Mesodermal cell (in vitro differentiated cells): ENCODE results near the gene RNF112.

Experiments
- H3K27ac ChIP-seq: 2 replicates; pipeline ENCODE4 v1.7.0; 2013; ENCODE audit warnings: mild to moderate bottlenecking, low read depth, low read length, moderate library complexity; ENCODE audit not compliant: severe bottlenecking
- H3K36me3 ChIP-seq: 2 replicates; pipeline ENCODE4 v1.7.1; 2013; ENCODE audit warnings: mild to moderate bottlenecking, low read length, moderate library complexity; ENCODE audit not compliant: control insufficient read depth, insufficient read depth
- H3K4me1 ChIP-seq: one replicate; pipeline ENCODE4 v1.7.1; 2013; ENCODE audit warnings: mild to moderate bottlenecking, low read length; ENCODE audit not compliant: insufficient read depth, control insufficient read depth, poor library complexity, severe bottlenecking
- H3K4me3 ChIP-seq: 2 replicates; pipeline ENCODE4 v1.7.0; 2013; ENCODE audit warnings: low read length, control low read depth, mild to moderate bottlenecking; ENCODE audit not compliant: insufficient read depth, poor library complexity, severe bottlenecking; ENCODE audit errors: extremely low read depth
- H3K9me3 ChIP-seq: 2 replicates; pipeline ENCODE4 v1.7.1; 2013; ENCODE audit warnings: mild to moderate bottlenecking, low read length, moderate library complexity; ENCODE audit not compliant: control insufficient read depth
- WGBS, 2 experiments: methylation state at CpG; one replicate each; pipeline ENCODE4 v1.1.5; 2013; ENCODE audit warnings: missing lambda C conversion rate in 2 of 2; ENCODE audit not compliant: insufficient coverage in 2 of 2; 5-methylcytosine and 5-hydroxymethylcytosine counted together

Gene RNF112

GRCh38 chr17:19366637-19366972, 44.4 kb upstream of the RNF112 start:
- WGBS, 2 experiments, result 89 to 94% methylated on average over 4 to 5 of the region's 5 CpGs
- Histone ChIP-seq H3K4me3 (no peak overlapping the region), H3K9me3 (no peaks in the 10 kb centered on the region)

GRCh38 chr17:19368229-19368628, 42.8 kb upstream of the RNF112 start:
- no peaks in the 10 kb centered on the region for H3K36me3 ChIP-seq
- H3K27ac ChIP-seq, result no peak overlapping the region
- WGBS, 2 experiments, result 95 to 97% methylated on average over 4 of the region's 4 CpGs
- H3K4me1 ChIP-seq, result peaks cover 7% of the 10 kb centered on the region
- no peaks in the 10 kb centered on the region for H3K9me3 ChIP-seq
- no peak overlapping the region for H3K4me3 ChIP-seq

More at GRCh38 chr17:19366637-19366972, 44.4 kb upstream of the RNF112 start:
- Histone ChIP-seq H3K27ac (no peak overlapping the region), H3K4me1 (peaks cover 8% of the 10 kb centered on the region), H3K36me3 (no peaks in the 10 kb centered on the region)

- no peak overlapping the region for H3K4me3 ChIP-seq
- no peak overlapping the region for H3K27ac ChIP-seq
- H3K36me3 ChIP-seq, result no peaks in the 10 kb centered on the region
- H3K9me3 ChIP-seq, result no peaks in the 10 kb centered on the region
- peaks cover 6% of the 10 kb centered on the region for H3K4me1 ChIP-seq
- 96% methylated on average over 11 to 13 of the region's 16 CpGs for WGBS, 2 experiments
These were observed 41.8 kb upstream of the RNF112 start for GRCh38 chr17:19369107-19369778.

- H3K36me3 ChIP-seq, result no peaks in the 10 kb centered on the region
- H3K4me3 ChIP-seq, result no peak overlapping the region
- H3K9me3 ChIP-seq, result no peaks in the 10 kb centered on the region
- 92 to 93% methylated on average over 8 to 9 of the region's 12 CpGs for WGBS, 2 experiments
- no peak overlapping the region for H3K27ac ChIP-seq
- peaks cover 3% of the 10 kb centered on the region for H3K4me1 ChIP-seq
These were observed 41.1 kb upstream of the RNF112 start for GRCh38 chr17:19369846-19370492.

- Histone ChIP-seq H3K36me3 (no peaks in the 10 kb centered on the region), H3K27ac (no peak overlapping the region)
- 86 to 98% methylated on average over 5 to 7 of the region's 7 CpGs for WGBS, 2 experiments
These were observed 40.5 kb upstream of the RNF112 start for GRCh38 chr17:19370493-19370960.

GRCh38 chr17:19371259-19372010, 39.6 kb upstream of the RNF112 start:
- Histone ChIP-seq H3K4me1 (peaks cover 3% of the 10 kb centered on the region), H3K27ac (no peak overlapping the region), H3K4me3 (no peak overlapping the region), H3K9me3 (no peaks in the 10 kb centered on the region), H3K36me3 (no peaks in the 10 kb centered on the region)
- 83 to 87% methylated on average over 2 to 4 of the region's 7 CpGs for WGBS, 2 experiments

More at GRCh38 chr17:19370493-19370960, 40.5 kb upstream of the RNF112 start:
- Histone ChIP-seq H3K4me1 (peaks cover 3% of the 10 kb centered on the region), H3K9me3 (no peaks in the 10 kb centered on the region), H3K4me3 (no peak overlapping the region)

- Histone ChIP-seq H3K36me3 (no peaks in the 10 kb centered on the region), H3K27ac (no peak overlapping the region), H3K9me3 (no peaks in the 10 kb centered on the region), H3K4me1 (peaks cover 3% of the 10 kb centered on the region), H3K4me3 (no peak overlapping the region)
- 90 to 94% methylated on average over 9 of the region's 9 CpGs for WGBS, 2 experiments
These were observed 39.0 kb upstream of the RNF112 start for GRCh38 chr17:19372011-19372370.

- Histone ChIP-seq H3K27ac (no peak overlapping the region), H3K9me3 (no peaks in the 10 kb centered on the region), H3K4me3 (no peak overlapping the region), H3K36me3 (no peaks in the 10 kb centered on the region), H3K4me1 (peaks cover 3% of the 10 kb centered on the region)
- 93% methylated on average over 11 to 12 of the region's 12 CpGs for WGBS, 2 experiments
These were observed 38.6 kb upstream of the RNF112 start for GRCh38 chr17:19372439-19372838.

GRCh38 chr17:19372866-19373504, 38.0 kb upstream of the RNF112 start:
- H3K27ac ChIP-seq, result no peak overlapping the region
- no peaks in the 10 kb centered on the region for H3K9me3 ChIP-seq
- WGBS, 2 experiments, result 84 to 96% methylated on average over 6 to 7 of the region's 8 CpGs
- H3K4me3 ChIP-seq, result no peak overlapping the region
- peaks cover 3% of the 10 kb centered on the region for H3K4me1 ChIP-seq
- H3K36me3 ChIP-seq, result no peaks in the 10 kb centered on the region

GRCh38 chr17:19374136-19374535, 36.9 kb upstream of the RNF112 start:
- Histone ChIP-seq H3K27ac (peak overlapping the region; percentile 36), H3K4me3 (no peak overlapping the region), H3K4me1 (peaks cover 4% of the 10 kb centered on the region), H3K9me3 (no peaks in the 10 kb centered on the region), H3K36me3 (no peaks in the 10 kb centered on the region)
- WGBS, 2 experiments, result 92 to 100% methylated on average over 4 of the region's 5 CpGs
